Measurements from ENCODE around the gene VTA1. TPM values are rescaled to one million over a fixed set of nuclear protein-coding genes. Genes with fewer than 3 reads are reported as not detected.
"Not testable (repeated sequence)": the region's sequence is repeated elsewhere in the genome, so short reads cannot be mapped to it uniquely, and the experiment has no call there.

The VTA1 gene
- total RNA-seq, 4 donors from 2014 or later, result 33.6 to 55.3 (median 36.2) TPM

DNA sequence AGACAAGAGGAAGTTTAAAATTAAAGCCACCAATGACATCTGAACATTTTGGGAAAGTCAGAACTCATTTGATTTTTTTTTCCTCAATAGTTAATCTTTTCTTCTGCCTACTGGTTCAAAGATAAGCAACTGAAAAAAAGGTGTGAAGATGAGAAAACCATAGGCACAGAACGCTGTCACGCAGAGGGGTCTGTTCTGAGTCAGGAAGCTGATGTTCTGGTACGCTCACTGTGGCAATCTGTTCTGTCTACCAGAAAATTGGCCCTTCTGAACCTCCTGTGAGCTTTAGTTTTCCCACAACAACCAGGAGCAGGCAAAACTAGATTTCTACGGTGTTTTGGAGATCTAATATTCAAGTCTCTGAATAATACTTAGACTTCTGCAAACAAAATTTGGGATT lies 78.1 kb downstream of the VTA1 start:
- Histone ChIP-seq H3K4me3 (no peak overlapping the region), H3K4me1 (no peaks in the 10 kb centered on the region), H3K36me3 (no peaks in the 10 kb centered on the region), H3K27me3 (no peaks in the 10 kb centered on the region), H3K27ac (no peak overlapping the region), H3K9me3 (peaks cover 0 to 15% (median 0%) of the 10 kb centered on the region in 4 donors)
- 78 to 85% methylated on average over 4 of the region's 4 CpGs for WGBS, 2 donors
- TF ChIP-seq POLR2A (IDR thresholded peaks at IDR 0.05) (no peak), EP300 (IDR thresholded peaks at IDR 0.05) (no peak), CTCF (IDR thresholded peaks at IDR 0.05) (no peak)
- no peak for DNase-seq (ENCODE audit: low spot score in 2 of 2)

GRCh38 chr6:142225552-142225951 lies 78.5 kb downstream of the VTA1 start:
- no peak overlapping the region for H3K4me3 ChIP-seq
- no peaks in the 10 kb centered on the region for H3K27me3 ChIP-seq
- no peaks in the 10 kb centered on the region for H3K4me1 ChIP-seq
- WGBS, 2 donors, result 39 to 59% methylated on average over 5 of the region's 5 CpGs
- H3K9me3 ChIP-seq, result peaks cover 0 to 15% (median 0%) of the 10 kb centered on the region in 4 donors
- H3K27ac ChIP-seq, result no peak overlapping the region
- no peak for DNase-seq (ENCODE audit: low spot score in 2 of 2)
- H3K36me3 ChIP-seq, result no peaks in the 10 kb centered on the region
- TF ChIP-seq EP300 (IDR thresholded peaks at IDR 0.05) (no peak), POLR2A (IDR thresholded peaks at IDR 0.05) (no peak), CTCF (IDR thresholded peaks at IDR 0.05) (no peak)

DNA sequence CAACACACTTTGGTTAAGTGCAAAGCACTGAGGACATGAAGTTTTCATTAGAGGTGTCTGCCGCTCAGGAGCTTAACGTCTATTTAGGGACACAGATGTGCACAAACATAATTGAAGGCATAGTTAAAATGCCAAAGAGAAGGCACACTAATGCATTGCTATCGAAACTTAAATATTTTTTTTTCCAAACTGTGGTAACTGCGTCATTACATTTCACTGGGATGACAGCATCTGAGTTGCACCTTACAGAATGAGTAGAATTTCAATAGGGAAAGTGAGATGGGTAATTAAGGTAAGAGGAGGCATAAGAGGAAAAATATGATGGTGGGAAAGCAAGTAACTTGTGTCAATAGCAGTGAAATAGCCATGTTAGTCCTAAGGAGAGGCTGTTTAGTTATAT lies 79.7 kb downstream of the VTA1 start:
- peaks cover 0 to 15% (median 0%) of the 10 kb centered on the region in 4 donors for H3K9me3 ChIP-seq
- no peaks in the 10 kb centered on the region for H3K27me3 ChIP-seq
- no peak for TF ChIP-seq POLR2A (IDR thresholded peaks at IDR 0.05)
- TF ChIP-seq CTCF (IDR thresholded peaks at IDR 0.05), result no peak
- TF ChIP-seq EP300 (IDR thresholded peaks at IDR 0.05), result no peak
- no peaks in the 10 kb centered on the region for H3K36me3 ChIP-seq
- H3K4me1 ChIP-seq, result no peaks in the 10 kb centered on the region
- DNase-seq (ENCODE audit: low spot score in 2 of 2), result no peak
- 84 to 94% methylated on average over 4 of the region's 4 CpGs for WGBS, 2 donors
- no peak overlapping the region for H3K4me3 ChIP-seq
- H3K27ac ChIP-seq, result no peak overlapping the region

DNA sequence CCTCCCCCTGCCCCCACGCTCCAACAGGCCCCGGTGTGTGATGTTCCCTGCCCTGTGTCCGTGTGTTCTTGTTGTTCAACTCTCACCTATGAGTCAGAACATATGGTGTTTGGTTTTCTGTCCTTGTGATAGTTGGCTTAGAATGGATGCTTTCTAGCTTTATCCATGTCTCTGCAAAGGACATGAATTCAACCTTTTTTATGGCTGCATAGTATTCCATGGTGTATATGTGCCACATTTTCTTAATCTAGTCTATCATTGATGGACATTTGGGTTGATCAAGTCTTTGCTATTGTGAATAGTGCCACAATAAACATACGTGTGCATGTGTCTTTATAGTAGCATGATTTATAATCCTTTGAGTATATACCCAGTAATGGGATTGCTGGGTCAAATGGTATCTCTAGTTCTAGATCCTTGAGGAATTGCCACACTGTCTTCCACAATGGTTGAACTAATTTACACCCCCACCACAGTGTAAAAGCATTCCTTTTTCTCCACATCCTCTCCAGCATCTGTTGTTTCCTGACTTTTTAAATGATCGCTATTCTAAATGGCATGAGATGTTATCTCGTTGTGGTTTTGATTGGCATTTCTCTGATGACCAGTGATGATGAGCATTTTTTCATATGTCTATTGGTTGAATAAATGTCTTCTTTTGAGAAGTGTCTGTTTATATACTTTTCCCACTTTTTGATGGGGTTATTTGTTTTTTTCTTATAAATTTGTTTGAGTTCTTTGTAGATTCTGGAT lies 82.6 kb downstream of the VTA1 start:
- WGBS, 2 donors, result 95% methylated on average over 6 of the region's 6 CpGs
- peaks cover 0 to 15% (median 0%) of the 10 kb centered on the region in 4 donors for H3K9me3 ChIP-seq

DNA sequence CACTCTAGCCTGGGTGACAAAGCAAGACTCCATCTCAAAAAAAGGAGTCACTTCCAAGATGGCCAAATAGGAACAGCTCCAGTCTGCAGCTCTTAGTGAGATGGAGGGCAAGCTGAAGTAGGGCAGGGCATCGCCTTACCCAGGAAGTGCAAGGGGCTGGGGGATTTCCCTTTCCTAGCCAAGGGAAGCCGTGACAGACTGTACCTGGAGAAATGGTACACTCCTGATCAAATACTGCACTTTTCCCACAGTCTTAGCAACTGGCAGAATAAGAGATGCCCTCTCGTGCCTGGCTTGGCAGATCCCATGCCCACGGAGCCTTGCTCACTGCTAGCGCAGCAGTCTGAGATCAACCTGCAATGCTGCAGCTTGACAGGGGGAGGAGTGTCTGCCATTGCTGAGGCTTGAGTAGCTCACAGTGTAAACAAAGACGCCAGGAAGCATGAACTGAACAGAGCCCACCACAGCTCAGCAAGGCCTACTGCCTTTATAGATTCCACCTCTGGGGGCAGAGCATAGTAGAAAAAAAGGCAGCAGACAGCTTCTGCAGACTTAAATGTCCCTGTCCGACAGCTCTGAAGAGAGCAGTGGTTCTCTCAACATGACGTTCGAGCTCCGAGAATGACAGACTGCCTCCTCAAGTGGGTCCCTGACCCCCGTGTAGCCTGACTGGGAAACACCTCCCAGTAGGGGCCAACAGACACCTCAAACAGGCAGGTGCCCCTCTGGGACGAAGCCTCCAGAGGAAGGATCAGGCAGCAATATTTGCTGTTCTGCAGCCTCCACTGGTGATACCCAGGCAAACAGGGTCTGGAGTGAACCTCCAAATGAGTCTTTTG lies 85.4 kb downstream of the VTA1 start:
- DNase-seq (ENCODE audit: low spot score in 2 of 2), result not testable (repeated sequence)
- WGBS, 2 donors, result 61 to 62% methylated on average over 12 of the region's 12 CpGs

More for the DNA sequence above, 82.6 kb downstream of the VTA1 start:
- not testable (repeated sequence) for H3K27ac ChIP-seq; DNase-seq (ENCODE audit: low spot score in 2 of 2); H3K4me3 ChIP-seq; H3K27me3 ChIP-seq; H3K4me1 ChIP-seq; H3K36me3 ChIP-seq

More for the DNA sequence above, 85.4 kb downstream of the VTA1 start:
- not testable (repeated sequence) for H3K36me3 ChIP-seq, H3K4me3 ChIP-seq, H3K4me1 ChIP-seq, H3K27ac ChIP-seq, H3K27me3 ChIP-seq
- peaks cover 0 to 12% (median 0%) of the 10 kb centered on the region in 4 donors for H3K9me3 ChIP-seq
- peak in 1 of 5 experiments; percentile 5 for TF ChIP-seq CTCF (IDR thresholded peaks at IDR 0.05)

All from tibial nerve (tissue), 4 donors.